ENCODE measurements around the gene DIO3. TPM values are rescaled to one million over a fixed set of nuclear protein-coding genes. Genes with fewer than 3 reads are reported as not detected.

The DIO3 gene
- total and polyA plus RNA-seq, 2 of the 13 experiments (the other 11 are each of a cell fraction or from before 2014, with no cell fraction given) = not detected

GRCh38 chr14:101525640-101526527 lies 35.4 kb upstream of the DIO3 start:
- POLR2A ChIA-PET = no interaction called here
- H3K4me2 ChIP-seq (ENCODE audit: low read depth, low read length) = no peak overlapping the region
- WGBS (ENCODE audit: low lambda C conversion rate) = 68% methylated on average over 14 of the region's 41 CpGs
- DNase-seq (ENCODE audit: low spot score) (no peak), ATAC-seq (no peak), FAIRE-seq (no peak)
- intact Hi-C loops (cut with micrococcal nuclease; ENCODE audit: unreplicated experiment) = no loop called here
- no peaks in the 10 kb centered on the region for H3K36me3 ChIP-seq (replicated peaks in 1 of 2; ENCODE audit: control insufficient read depth in 1 of 2, insufficient read depth in 2 of 2, low read length in 2 of 2)
- H3K4me3 ChIP-seq (replicated peaks in 1 of 3; ENCODE audit: insufficient read depth in 1 of 3, low read depth in 2 of 3, low read length in 3 of 3) = no peak overlapping the region
- H3K9ac ChIP-seq (ENCODE audit: insufficient read depth, low read depth, low read length) = no peak overlapping the region
- in situ Hi-C loops (cut with HindIII; ENCODE audit: extremely low pct_ligation_motif_present, low pct_unique_long_range_greater_than_20kb) = no loop called here
- no peaks in the 10 kb centered on the region for H3K4me1 ChIP-seq (ENCODE audit: insufficient read depth, low read length)
- H3K79me2 ChIP-seq (ENCODE audit: insufficient read depth, low read length) = no peaks in the 10 kb centered on the region
- H3K9me3 ChIP-seq (ENCODE audit: low read length) = no peaks in the 10 kb centered on the region
- no TSS peak for BruUV-seq (replicated peaks)
- H2AFZ ChIP-seq (ENCODE audit: low read length) = no peak overlapping the region
- no peak overlapping the region for H3K27ac ChIP-seq (ENCODE audit: extremely low read length, insufficient read depth, low read length)
- H3K27me3 ChIP-seq (ENCODE audit: control insufficient read depth in 1 of 2, insufficient read depth in 2 of 2, low read length in 2 of 2) = peaks cover 1 to 5% of the 10 kb centered on the region in 2 experiments; a peak in 1 of 5 replicates
- CTCF ChIA-PET (ENCODE audit: low intra/inter-chr PET ratio, low total read pairs) = no interaction called here
- no peaks in the 10 kb centered on the region for H4K20me1 ChIP-seq (ENCODE audit: insufficient read depth, low read length)
- TF ChIP-seq ATM (IDR thresholded peaks at IDR 0.05; ENCODE audit: borderline replicate concordance) = no peak
- TF ChIP-seq NCOA5 (CRISPR knock-in tag; IDR thresholded peaks at IDR 0.05) = no peak
- TF ChIP-seq RNF219 (CRISPR knock-in tag; IDR thresholded peaks at IDR 0.05) = no peak
- TF ChIP-seq ZNF468 (CRISPR knock-in tag; IDR thresholded peaks at IDR 0.05) = no peak
- TF ChIP-seq PAXIP1 (CRISPR knock-in tag; conservative IDR thresholded peaks at IDR 0.05) = no peak
- no peak for TF ChIP-seq TEAD2 (CRISPR knock-in tag; IDR thresholded peaks at IDR 0.05)
- no peak for TF ChIP-seq KLF15 (CRISPR knock-in tag; IDR thresholded peaks at IDR 0.05; ENCODE audit: borderline replicate concordance)
- TF ChIP-seq ZNF34 (CRISPR knock-in tag; IDR thresholded peaks at IDR 0.05; ENCODE audit: borderline replicate concordance) = no peak
- TF ChIP-seq ERF (CRISPR knock-in tag; IDR thresholded peaks at IDR 0.05) = no peak
- TF ChIP-seq AFF4 (CRISPR knock-in tag; IDR thresholded peaks at IDR 0.05) = no peak
- TF ChIP-seq ZNF510 (CRISPR knock-in tag; IDR thresholded peaks at IDR 0.05; ENCODE audit: low read depth) = no peak
- no peak for TF ChIP-seq PCBP1 (IDR thresholded peaks at IDR 0.05; ENCODE audit: borderline replicate concordance, low read depth, low read length)
- no peak for TF ChIP-seq ZNF598 (CRISPR knock-in tag; IDR thresholded peaks at IDR 0.05; ENCODE audit: borderline replicate concordance)
